A549 (cell line): Measurements from ENCODE around the gene FPR2. TPM values are rescaled to one million over a fixed set of nuclear protein-coding genes. Genes with fewer than 3 reads are reported as not detected.

ENCODE experiments used
- ATAC-seq, 2 experiments: fragments of 200-7000 bp in 1 of 2; fragments of >200 bp in 1 of 2; cut with Nextera tagmentation in 1 of 2; cut with Tn5 transposase in 1 of 2; 3 replicates each; pipeline versions ENCODE4 v1.8.0 to v1.9.1; 2018 to 2020; ENCODE audit warnings: mild to moderate bottlenecking in 1 of 2, moderate library complexity in 1 of 2
- CTCF ChIA-PET: fragments of 300-600 bp; sonication (Branson Sonifier 250); formaldehyde crosslinking; extraction: SDS; loops from one replicate; lab custom pipeline; 2021; ENCODE audit warnings: antibody characterized with exemption, inconsistent platforms; lab: Yijun Ruan, JAX
- POLR2A ChIA-PET: fragments of 350-600 bp; formaldehyde crosslinking; extraction: SDS; loops from one replicate; lab custom pipeline; 2021; ENCODE audit warnings: antibody characterized with exemption, inconsistent platforms; lab: Yijun Ruan, JAX
- DNase-seq, 2 experiments: peaks; one replicate each; pipeline versions ENCODE4 v3.0.0 to v3.0.0-alpha.2; 2011 to 2016; ENCODE audit warnings: low read depth in 1 of 2, low spot score in 1 of 2
- FAIRE-seq: peaks from 2 replicates; lab custom pipeline; 2011; peaks lifted over from hg19 to GRCh38; lab: Jason Lieb, UNC
- H3K27ac ChIP-seq, 2 experiments: fragments of >200 bp; sonication (Bioruptor Twin); formaldehyde crosslinking; 3 replicates each; pipeline ENCODE4 v1.5.1; 2016 to 2017
- H3K4me1 ChIP-seq: fragments of >200 bp; sonication (Bioruptor Twin); formaldehyde crosslinking; 3 replicates; pipeline ENCODE4 v1.6.1; 2016
- H3K4me2 ChIP-seq: fragments of >200 bp; sonication (Bioruptor Twin); formaldehyde crosslinking; 3 replicates; pipeline ENCODE4 v1.6.1; 2016
- H3K4me3 ChIP-seq: fragments of >200 bp; sonication (Bioruptor Twin); formaldehyde crosslinking; 3 replicates; pipeline ENCODE4 v1.5.1; 2016
- H3K9me3 ChIP-seq: fragments of >200 bp; sonication (Bioruptor Twin); formaldehyde crosslinking; 3 replicates; pipeline ENCODE4 v1.6.1; 2016
- CBX8 ChIP-seq: fragments of 200-600 bp; sonication (generic); IDR thresholded peaks from 2 replicates; pipeline ENCODE4 v1.6.1; 2016
- CHD2 ChIP-seq: fragments of 150-350 bp; IDR thresholded peaks from 2 replicates; pipeline ENCODE4 v1.6.1; 2014; ENCODE audit warnings: low read length; ENCODE audit not compliant: partially characterized antibody
- E2F6 ChIP-seq: IDR thresholded peaks from 2 replicates; pipeline ENCODE4 v1.6.1; 2012; ENCODE audit warnings: low read depth, borderline replicate concordance
- EHF ChIP-seq: fragments of 250-450 bp; sonication (Bioruptor Pico); IDR thresholded peaks from 2 replicates; pipeline ENCODE4 v1.5.0; 2020; ENCODE audit warnings: mild to moderate bottlenecking
- FOSB ChIP-seq: fragments of 250-450 bp; sonication (Bioruptor Pico); IDR thresholded peaks from 2 replicates; pipeline ENCODE4 v1.5.0; 2020; ENCODE audit warnings: mild to moderate bottlenecking, moderate library complexity
- FOXS1 ChIP-seq: fragments of 250-450 bp; sonication (Bioruptor Pico); IDR thresholded peaks from 2 replicates; pipeline ENCODE4 v1.5.0; 2020; ENCODE audit warnings: mild to moderate bottlenecking, moderate library complexity
- GATA3 ChIP-seq: IDR thresholded peaks from 2 replicates; pipeline ENCODE4 v1.6.1; 2012; ENCODE audit warnings: borderline replicate concordance
- HDAC2 ChIP-seq: fragments of 200-600 bp; sonication (generic); IDR thresholded peaks from 2 replicates; pipeline ENCODE4 v1.6.1; 2016
- HOXA7 ChIP-seq: fragments of 250-450 bp; sonication (Bioruptor Pico); IDR thresholded peaks from 2 replicates; pipeline ENCODE4 v1.5.0; 2020; ENCODE audit warnings: mild to moderate bottlenecking, moderate library complexity
- HOXB13 ChIP-seq: fragments of 250-450 bp; sonication (Bioruptor Pico); IDR thresholded peaks from 2 replicates; pipeline ENCODE4 v1.5.0; 2020; ENCODE audit warnings: low read depth, mild to moderate bottlenecking, moderate library complexity
- HOXB5 ChIP-seq: fragments of 250-450 bp; sonication (Bioruptor Pico); IDR thresholded peaks from 2 replicates; pipeline ENCODE4 v1.5.0; 2020; ENCODE audit warnings: mild to moderate bottlenecking, moderate library complexity
- JUN ChIP-seq, 2 experiments: fragments of >200 bp; sonication (Bioruptor Twin); formaldehyde crosslinking; IDR thresholded peaks; 2 replicates in 1 of 2; 3 replicates in 1 of 2; pipeline ENCODE4 v1.6.1; 2016 to 2017
- JUNB ChIP-seq: fragments of >200 bp; sonication (Bioruptor Twin); formaldehyde crosslinking; IDR thresholded peaks from 2 replicates; pipeline ENCODE4 v1.6.1; 2016
- KDM1A ChIP-seq: fragments of 200-600 bp; sonication (generic); IDR thresholded peaks from 2 replicates; pipeline ENCODE4 v1.6.1; 2016; ENCODE audit warnings: low read depth, mild to moderate bottlenecking
- MAZ ChIP-seq: fragments of 150-350 bp; IDR thresholded peaks from 2 replicates; pipeline ENCODE4 v1.6.1; 2014; ENCODE audit warnings: antibody characterized with exemption, low read depth, low read length, borderline replicate concordance
- MYC ChIP-seq: IDR thresholded peaks from 2 replicates; pipeline ENCODE4 v1.6.1; 2012; ENCODE audit warnings: mild to moderate bottlenecking, inconsistent platforms, low read length, improper control_type of control experiment, borderline replicate concordance
- PBX3 ChIP-seq: IDR thresholded peaks from 2 replicates; pipeline ENCODE4 v1.6.1; 2012
- PHF8 ChIP-seq: fragments of 200-600 bp; sonication (generic); IDR thresholded peaks from 2 replicates; pipeline ENCODE4 v1.6.1; 2016; ENCODE audit warnings: low read depth, mild to moderate bottlenecking, antibody characterized with exemption, moderate library complexity, borderline replicate concordance
- RCOR1 ChIP-seq: fragments of 150-350 bp; IDR thresholded peaks from 2 replicates; pipeline ENCODE4 v1.6.1; 2014; ENCODE audit warnings: antibody characterized with exemption, low read length, low read depth
- RNF2 ChIP-seq: fragments of 200-600 bp; sonication (generic); IDR thresholded peaks from 2 replicates; pipeline ENCODE4 v1.6.1; 2016; ENCODE audit warnings: low read depth, mild to moderate bottlenecking, antibody characterized with exemption, moderate library complexity, borderline replicate concordance
- SMC3 ChIP-seq: fragments of >200 bp; sonication (Bioruptor Twin); formaldehyde crosslinking; IDR thresholded peaks from 3 replicates; pipeline ENCODE4 v1.6.1; 2018; ENCODE audit warnings: inconsistent platforms
- TFCP2L1 ChIP-seq: fragments of 250-450 bp; sonication (Bioruptor Pico); IDR thresholded peaks from 2 replicates; pipeline ENCODE4 v1.5.0; 2021; ENCODE audit warnings: mild to moderate bottlenecking
- TP53 ChIP-seq: fragments of 250-450 bp; sonication (Bioruptor Pico); IDR thresholded peaks from 2 replicates; pipeline ENCODE4 v1.5.0; 2021; ENCODE audit warnings: mild to moderate bottlenecking, moderate library complexity
- ZFP36 ChIP-seq: fragments of 450-650 bp; IDR thresholded peaks from 2 replicates; pipeline ENCODE4 v1.6.1; 2014; ENCODE audit warnings: borderline replicate concordance; ENCODE audit not compliant: partially characterized antibody
- WGBS: methylation state at CpG from one replicate; pipeline ENCODE4 v1.1.6; 2017; ENCODE audit errors: missing lambda C conversion rate; 5-methylcytosine and 5-hydroxymethylcytosine counted together
- polyA plus RNA-seq, 4 experiments: library from polyadenylated mRNA; depleted of rRNA in 3 of 4; stranded (reverse); fragments of >200 nt; fragmentation: RNase III in 1 of 4; extraction: RNeasy Plus Mini Kit Qiagen cat#74134 plus additional on column Dnase treatment in 1 of 4; gene quantifications; 2 replicates in 3 of 4; 3 replicates in 1 of 4; pipeline ENCODE4 v1.2.3, GENCODE V29; 2011 to 2017
- TF ChIP-seq, protein P1 (sequence below): fragments of 250-450 bp; sonication (Bioruptor Pico); IDR thresholded peaks from 2 replicates; pipeline ENCODE4 v1.5.0; 2021; ENCODE audit warnings: mild to moderate bottlenecking, moderate library complexity, borderline replicate concordance
- TF ChIP-seq, protein P2 (sequence below): fragments of 200-600 bp; sonication (generic); IDR thresholded peaks from 2 replicates; pipeline ENCODE4 v1.6.1; 2016; ENCODE audit warnings: antibody characterized with exemption, mild to moderate bottlenecking, moderate library complexity

The FPR2 gene
- polyA plus RNA-seq, 2 of the 4 experiments (the other 2 are of a cell fraction): not detected

- H3K4me1 ChIP-seq: no peaks in the 10 kb centered on the region
- DNase-seq (no peak), FAIRE-seq (no peak)
- TF ChIP-seq RCOR1: no peak
- TF ChIP-seq HOXA7: no peak
- TF ChIP-seq HOXB5 (CRISPR knock-in tag): no peak
- TF ChIP-seq, protein P1, sequence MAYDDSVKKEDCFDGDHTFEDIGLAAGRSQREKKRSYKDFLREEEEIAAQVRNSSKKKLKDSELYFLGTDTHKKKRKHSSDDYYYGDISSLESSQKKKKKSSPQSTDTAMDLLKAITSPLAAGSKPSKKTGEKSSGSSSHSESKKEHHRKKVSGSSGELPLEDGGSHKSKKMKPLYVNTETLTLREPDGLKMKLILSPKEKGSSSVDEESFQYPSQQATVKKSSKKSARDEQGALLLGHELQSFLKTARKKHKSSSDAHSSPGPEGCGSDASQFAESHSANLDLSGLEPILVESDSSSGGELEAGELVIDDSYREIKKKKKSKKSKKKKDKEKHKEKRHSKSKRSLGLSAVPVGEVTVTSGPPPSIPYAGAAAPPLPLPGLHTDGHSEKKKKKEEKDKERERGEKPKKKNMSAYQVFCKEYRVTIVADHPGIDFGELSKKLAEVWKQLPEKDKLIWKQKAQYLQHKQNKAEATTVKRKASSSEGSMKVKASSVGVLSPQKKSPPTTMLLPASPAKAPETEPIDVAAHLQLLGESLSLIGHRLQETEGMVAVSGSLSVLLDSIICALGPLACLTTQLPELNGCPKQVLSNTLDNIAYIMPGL (CRISPR knock-in tag): no peak
- TF ChIP-seq MAZ: no peak
- TF ChIP-seq CBX8: no peak
- TF ChIP-seq PHF8: no peak
- no peak for TF ChIP-seq TFCP2L1 (CRISPR knock-in tag)
- TF ChIP-seq E2F6: no peak
- no peak for TF ChIP-seq PBX3
- no peak for TF ChIP-seq FOSB
- no peak for TF ChIP-seq GATA3
- no peak for TF ChIP-seq RNF2
- no peak for TF ChIP-seq EHF (CRISPR knock-in tag)
- TF ChIP-seq, protein P2, sequence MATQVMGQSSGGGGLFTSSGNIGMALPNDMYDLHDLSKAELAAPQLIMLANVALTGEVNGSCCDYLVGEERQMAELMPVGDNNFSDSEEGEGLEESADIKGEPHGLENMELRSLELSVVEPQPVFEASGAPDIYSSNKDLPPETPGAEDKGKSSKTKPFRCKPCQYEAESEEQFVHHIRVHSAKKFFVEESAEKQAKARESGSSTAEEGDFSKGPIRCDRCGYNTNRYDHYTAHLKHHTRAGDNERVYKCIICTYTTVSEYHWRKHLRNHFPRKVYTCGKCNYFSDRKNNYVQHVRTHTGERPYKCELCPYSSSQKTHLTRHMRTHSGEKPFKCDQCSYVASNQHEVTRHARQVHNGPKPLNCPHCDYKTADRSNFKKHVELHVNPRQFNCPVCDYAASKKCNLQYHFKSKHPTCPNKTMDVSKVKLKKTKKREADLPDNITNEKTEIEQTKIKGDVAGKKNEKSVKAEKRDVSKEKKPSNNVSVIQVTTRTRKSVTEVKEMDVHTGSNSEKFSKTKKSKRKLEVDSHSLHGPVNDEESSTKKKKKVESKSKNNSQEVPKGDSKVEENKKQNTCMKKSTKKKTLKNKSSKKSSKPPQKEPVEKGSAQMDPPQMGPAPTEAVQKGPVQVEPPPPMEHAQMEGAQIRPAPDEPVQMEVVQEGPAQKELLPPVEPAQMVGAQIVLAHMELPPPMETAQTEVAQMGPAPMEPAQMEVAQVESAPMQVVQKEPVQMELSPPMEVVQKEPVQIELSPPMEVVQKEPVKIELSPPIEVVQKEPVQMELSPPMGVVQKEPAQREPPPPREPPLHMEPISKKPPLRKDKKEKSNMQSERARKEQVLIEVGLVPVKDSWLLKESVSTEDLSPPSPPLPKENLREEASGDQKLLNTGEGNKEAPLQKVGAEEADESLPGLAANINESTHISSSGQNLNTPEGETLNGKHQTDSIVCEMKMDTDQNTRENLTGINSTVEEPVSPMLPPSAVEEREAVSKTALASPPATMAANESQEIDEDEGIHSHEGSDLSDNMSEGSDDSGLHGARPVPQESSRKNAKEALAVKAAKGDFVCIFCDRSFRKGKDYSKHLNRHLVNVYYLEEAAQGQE: no peak
- no peak for TF ChIP-seq CHD2
- no peak for TF ChIP-seq JUN (IDR thresholded peaks at IDR 0.05)
- TF ChIP-seq KDM1A: no peak
- TF ChIP-seq, all 56 proteins: peak for 0
- H3K4me3 ChIP-seq: no peak overlapping the region
- ATAC-seq: no peak
- CTCF ChIA-PET: no interaction called here
- WGBS: 41% methylated on average over 3 of the region's 3 CpGs
- POLR2A ChIA-PET: no interaction called here
- H3K9me3 ChIP-seq: peaks cover 28% of the 10 kb centered on the region; the same call in 1 of the 3 replicates
- no peak overlapping the region for H3K4me2 ChIP-seq
- no peak overlapping the region for H3K27ac ChIP-seq
Observed at GRCh38 chr19:51737389-51737788, 23.6 kb upstream of the FPR2 start.

DNA sequence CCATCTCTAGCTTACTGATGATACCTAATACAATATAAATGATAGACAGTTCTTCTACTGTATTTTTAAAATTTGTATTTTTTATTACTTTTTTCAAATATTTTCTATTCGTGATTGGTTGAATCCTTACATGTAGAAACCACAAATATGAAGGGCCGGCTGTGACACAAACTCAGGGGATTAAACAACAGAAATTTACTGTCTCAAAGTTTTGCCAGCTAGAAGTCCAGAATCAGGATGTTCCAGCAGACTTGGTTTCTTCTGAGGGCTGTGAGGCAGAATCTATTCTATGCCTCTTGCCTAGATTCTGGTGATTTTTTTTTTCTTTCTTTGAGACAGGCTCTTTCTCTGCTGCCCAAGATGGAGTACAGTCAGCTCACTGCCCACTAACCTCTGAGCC is 23.1 kb upstream of the FPR2 start:
- WGBS: 10% methylated on average over 2 of the region's 2 CpGs
- ChIA-PET CTCF (interaction anchor here (0.5 to 0.9 kb wide), 2 partner anchors 40 to 79 kb away, joined by 4 read pairs; no protein-coding TSS in a partner anchor), POLR2A (no interaction called here)
- no peak overlapping the region for H3K4me3 ChIP-seq
- H3K4me1 ChIP-seq: no peaks in the 10 kb centered on the region
- H3K9me3 ChIP-seq: peaks cover 25% of the 10 kb centered on the region; the same call in 1 of the 3 replicates
- H3K4me2 ChIP-seq: no peak overlapping the region
- no peak overlapping the region for H3K27ac ChIP-seq
- no peak for ATAC-seq
- DNase-seq: no peak
- no peak for FAIRE-seq
- TF ChIP-seq KDM1A (no peak), TP53 (CRISPR knock-in tag) (no peak), HDAC2 (no peak), GATA3 (no peak), HOXB13 (no peak), FOXS1 (CRISPR knock-in tag) (no peak), SMC3 (no peak), MYC (no peak), PHF8 (no peak), PBX3 (no peak), JUNB (no peak), ZFP36 (no peak)
- TF ChIP-seq, protein P2: no peak
